ENCODE measurements around the gene COLEC11. TPM values are rescaled to one million over a fixed set of nuclear protein-coding genes. Genes with fewer than 3 reads are reported as not detected.
"Not testable (repeated sequence)": the region's sequence is repeated elsewhere in the genome, so short reads cannot be mapped to it uniquely, and the experiment has no call there.

The COLEC11 gene
- total RNA-seq, 1 experiment from 2014 or later = 0.77 TPM

- BruUV-seq (replicated peaks) = no TSS peak
- Histone ChIP-seq H3K27ac (ENCODE audit: low read depth, low read length, poor library complexity, severe bottlenecking) (no peak overlapping the region), H3K36me3 (ENCODE audit: insufficient read depth, low read length, poor library complexity, severe bottlenecking) (no peaks in the 10 kb centered on the region), H3K4me3 (ENCODE audit: low read depth, low read length, poor library complexity, severe bottlenecking) (no peak overlapping the region), H3K4me1 (ENCODE audit: insufficient read depth, low read length, poor library complexity, severe bottlenecking) (no peaks in the 10 kb centered on the region), H3K27me3 (replicated peaks; ENCODE audit: insufficient read depth, low read depth, low read length, poor library complexity) (no peaks in the 10 kb centered on the region), H3K9me3 (ENCODE audit: low read depth, low read length, poor library complexity, severe bottlenecking) (no peaks in the 10 kb centered on the region)
- intact Hi-C loops (cut with micrococcal nuclease; ENCODE audit: unreplicated experiment) = no loop called here
- CTCF ChIA-PET = no interaction called here
- no peak for DNase-seq (ENCODE audit: low spot score)
- TF ChIP-seq CTCF (conservative IDR thresholded peaks at IDR 0.05; ENCODE audit: low read depth, low read length) (no peak), EZH2 (IDR thresholded peaks at IDR 0.05; ENCODE audit: borderline replicate concordance, low read depth, low read length, poor library complexity, severe bottlenecking) (no peak)
- POLR2A ChIA-PET (ENCODE audit: low non-redundant PET) = no interaction called here
Measured at GRCh38 chr2:3617198-3617890, 22.4 kb downstream of the COLEC11 start.

DNA sequence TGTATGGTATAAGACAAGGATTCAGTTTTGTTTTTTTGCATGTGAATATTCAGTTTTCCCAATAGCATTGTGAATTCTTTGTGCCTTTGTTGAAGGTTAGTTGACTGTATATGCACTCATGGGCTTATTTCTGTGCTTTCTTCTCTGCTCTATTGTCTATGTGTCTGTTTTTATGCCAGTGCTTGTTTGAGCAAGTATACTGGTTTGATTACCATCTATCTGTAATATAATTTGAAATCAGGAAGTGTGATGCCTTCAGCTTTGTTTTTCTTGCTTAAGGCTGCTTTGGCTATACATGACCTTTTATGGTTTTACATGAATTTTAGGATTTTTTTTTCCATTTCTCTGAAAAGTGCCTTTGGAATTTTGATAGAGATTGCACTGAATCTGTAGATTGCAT is 23.5 kb downstream of the COLEC11 start:
- CTCF ChIA-PET = no interaction called here

GRCh38 chr2:3619033-3619432 is 24.1 kb downstream of the COLEC11 start:
- H3K9me3 ChIP-seq (ENCODE audit: low read depth, low read length, poor library complexity, severe bottlenecking) = no peaks in the 10 kb centered on the region
- no peak overlapping the region for H3K27ac ChIP-seq (ENCODE audit: low read depth, low read length, poor library complexity, severe bottlenecking)
- H3K36me3 ChIP-seq (ENCODE audit: insufficient read depth, low read length, poor library complexity, severe bottlenecking) = no peaks in the 10 kb centered on the region
- BruUV-seq (replicated peaks) = no TSS peak
- no peaks in the 10 kb centered on the region for H3K27me3 ChIP-seq (replicated peaks; ENCODE audit: insufficient read depth, low read depth, low read length, poor library complexity)
- ChIA-PET POLR2A (ENCODE audit: low non-redundant PET) (no interaction called here), CTCF (no interaction called here)
- DNase-seq (ENCODE audit: low spot score) = no peak
- no peaks in the 10 kb centered on the region for H3K4me1 ChIP-seq (ENCODE audit: insufficient read depth, low read length, poor library complexity, severe bottlenecking)
- intact Hi-C loops (cut with micrococcal nuclease; ENCODE audit: unreplicated experiment) = no loop called here
- no peak for TF ChIP-seq CTCF (conservative IDR thresholded peaks at IDR 0.05; ENCODE audit: low read depth, low read length)
- TF ChIP-seq EZH2 (IDR thresholded peaks at IDR 0.05; ENCODE audit: borderline replicate concordance, low read depth, low read length, poor library complexity, severe bottlenecking) = no peak
- no peak overlapping the region for H3K4me3 ChIP-seq (ENCODE audit: low read depth, low read length, poor library complexity, severe bottlenecking)

More for the DNA sequence above, 23.5 kb downstream of the COLEC11 start:
- POLR2A ChIA-PET (ENCODE audit: low non-redundant PET) = no interaction called here
- TF ChIP-seq CTCF (conservative IDR thresholded peaks at IDR 0.05; ENCODE audit: low read depth, low read length) = no peak
- no peak overlapping the region for H3K27ac ChIP-seq (ENCODE audit: low read depth, low read length, poor library complexity, severe bottlenecking)
- BruUV-seq (replicated peaks) = no TSS peak
- no peaks in the 10 kb centered on the region for H3K36me3 ChIP-seq (ENCODE audit: insufficient read depth, low read length, poor library complexity, severe bottlenecking)
- no peaks in the 10 kb centered on the region for H3K27me3 ChIP-seq (replicated peaks; ENCODE audit: insufficient read depth, low read depth, low read length, poor library complexity)
- no peaks in the 10 kb centered on the region for H3K4me1 ChIP-seq (ENCODE audit: insufficient read depth, low read length, poor library complexity, severe bottlenecking)
- no peak overlapping the region for H3K4me3 ChIP-seq (ENCODE audit: low read depth, low read length, poor library complexity, severe bottlenecking)
- H3K9me3 ChIP-seq (ENCODE audit: low read depth, low read length, poor library complexity, severe bottlenecking) = no peaks in the 10 kb centered on the region
- intact Hi-C loops (cut with micrococcal nuclease; ENCODE audit: unreplicated experiment) = no loop called here
- no peak for DNase-seq (ENCODE audit: low spot score)

GRCh38 chr2:3619661-3620060 is 24.7 kb downstream of the COLEC11 start:
- POLR2A ChIA-PET (ENCODE audit: low non-redundant PET); H3K27me3 ChIP-seq (replicated peaks; ENCODE audit: insufficient read depth, low read depth, low read length, poor library complexity); H3K27ac ChIP-seq (ENCODE audit: low read depth, low read length, poor library complexity, severe bottlenecking); BruUV-seq (replicated peaks); CTCF ChIA-PET; DNase-seq (ENCODE audit: low spot score); intact Hi-C loops (cut with micrococcal nuclease; ENCODE audit: unreplicated experiment); H3K4me3 ChIP-seq (ENCODE audit: low read depth, low read length, poor library complexity, severe bottlenecking); H3K4me1 ChIP-seq (ENCODE audit: insufficient read depth, low read length, poor library complexity, severe bottlenecking); H3K9me3 ChIP-seq (ENCODE audit: low read depth, low read length, poor library complexity, severe bottlenecking); H3K36me3 ChIP-seq (ENCODE audit: insufficient read depth, low read length, poor library complexity, severe bottlenecking): not testable (repeated sequence)

Measured in A673 (cell line).